Right kidney (tissue), 1 donor: ENCODE measurements around the gene OSGIN1.

Source experiments
- DNase-seq: peaks from one replicate; pipeline ENCODE4 v3.0.0-alpha.2; 2016

The OSGIN1 gene

GRCh38 chr16:84007520-84007919, 54.5 kb downstream of the OSGIN1 start:
- DNase-seq = no peak

- DNase-seq = no peak
These were observed 54.9 kb downstream of the OSGIN1 start for GRCh38 chr16:84007965-84008364.

- DNase-seq = no peak
These were observed 56.2 kb downstream of the OSGIN1 start for GRCh38 chr16:84009282-84009681.

- peak; percentile 51 for DNase-seq
These were observed 60.9 kb downstream of the OSGIN1 start for GRCh38 chr16:84013787-84014569.

GRCh38 chr16:84014570-84015327, 61.7 kb downstream of the OSGIN1 start:
- no peak for DNase-seq

GRCh38 chr16:84015399-84015798, 62.4 kb downstream of the OSGIN1 start:
- no peak for DNase-seq
